GM20431 (cell line): ENCODE measurements around the gene COQ7.

Experiments used
- in situ Hi-C: fragments of 300-500 bp; cut with MseI, MboI; formaldehyde crosslinking; loops from one replicate; pipeline ENCODE4 v1.15.0; 2020; ENCODE audit warnings: low sequenced_read_pairs; ENCODE audit not compliant: unreplicated experiment

COQ7 gene

GRCh38 chr16:19084879-19085278, 17.5 kb downstream of the COQ7 start:
- in situ Hi-C loops = loop anchor here (10.0 to 25.0 kb wide), 2 partner anchors 290 to 427 kb away; partner anchors contain the start of genes CCP110 and GDE1

GRCh38 chr16:19085679-19086200, 18.3 kb downstream of the COQ7 start:
- in situ Hi-C loops = loop anchor here (10.0 to 25.0 kb wide), 2 partner anchors 289 to 427 kb away; partner anchors contain the start of genes CCP110 and GDE1

GRCh38 chr16:19086322-19087199, 19.1 kb downstream of the COQ7 start:
- in situ Hi-C loops = loop anchor here (10.0 to 25.0 kb wide), 2 partner anchors 288 to 426 kb away; partner anchors contain the start of genes CCP110 and GDE1

- in situ Hi-C loops = loop anchor here (10.0 to 25.0 kb wide), 2 partner anchors 286 to 424 kb away; partner anchors contain the start of genes CCP110 and GDE1
Observed at GRCh38 chr16:19088341-19088916, 21.0 kb downstream of the COQ7 start.

- in situ Hi-C loops = loop anchor here (10.0 to 25.0 kb wide), 2 partner anchors 285 to 423 kb away; partner anchors contain the start of genes CCP110 and GDE1
Observed at GRCh38 chr16:19089410-19089955, 22.1 kb downstream of the COQ7 start.

GRCh38 chr16:19090916-19091315, 23.5 kb downstream of the COQ7 start:
- in situ Hi-C loops = loop anchor here (25.0 kb wide), 1 partner anchor 421 kb away; the partner anchor contains the start of genes CCP110 and GDE1

- in situ Hi-C loops = loop anchor here (25.0 kb wide), 1 partner anchor 419 kb away; the partner anchor contains the start of genes CCP110 and GDE1
Observed at GRCh38 chr16:19092653-19093410, 25.4 kb downstream of the COQ7 start.

- in situ Hi-C loops = loop anchor here (25.0 kb wide), 1 partner anchor 418 kb away; the partner anchor contains the start of genes CCP110 and GDE1
Observed at GRCh38 chr16:19093631-19094541, 26.5 kb downstream of the COQ7 start.

- in situ Hi-C loops = loop anchor here (25.0 kb wide), 1 partner anchor 418 kb away; the partner anchor contains the start of genes CCP110 and GDE1
Observed at GRCh38 chr16:19094542-19095365, 27.3 kb downstream of the COQ7 start.

GRCh38 chr16:19095654-19096053, 28.2 kb downstream of the COQ7 start:
- in situ Hi-C loops = loop anchor here (25.0 kb wide), 1 partner anchor 417 kb away; the partner anchor contains the start of genes CCP110 and GDE1

- in situ Hi-C loops = loop anchor here (25.0 kb wide), 1 partner anchor 414 kb away; the partner anchor contains the start of genes CCP110 and GDE1
Observed at GRCh38 chr16:19098173-19098572, 30.8 kb downstream of the COQ7 start.

GRCh38 chr16:19102187-19102872, 34.9 kb downstream of the COQ7 start:
- in situ Hi-C loops = loop anchor here (10.0 kb wide), 1 partner anchor 72 kb away; no protein-coding TSS in a partner anchor

GRCh38 chr16:19104607-19105006, 37.2 kb downstream of the COQ7 start:
- in situ Hi-C loops = loop anchor here (10.0 kb wide), 1 partner anchor 70 kb away; no protein-coding TSS in a partner anchor

GRCh38 chr16:19105131-19105530, 37.7 kb downstream of the COQ7 start:
- in situ Hi-C loops = loop anchor here (10.0 kb wide), 1 partner anchor 70 kb away; no protein-coding TSS in a partner anchor

GRCh38 chr16:19105891-19106624, 38.6 kb downstream of the COQ7 start:
- in situ Hi-C loops = loop anchor here (10.0 kb wide), 1 partner anchor 69 kb away; no protein-coding TSS in a partner anchor

GRCh38 chr16:19106625-19107020, 39.2 kb downstream of the COQ7 start:
- in situ Hi-C loops = loop anchor here (10.0 kb wide), 1 partner anchor 68 kb away; no protein-coding TSS in a partner anchor
